BLaER1 treated with 17β-estradiol and CSF1 and Interleukin-3, amounts not matched to agents 10 nM and 100 nM (cell line): ENCODE results near the gene ITGA2.

ENCODE experiments used
- H3K27ac ChIP-seq, 11 experiments: shearing (Covaris generic); formaldehyde crosslinking; 2 replicates each; pipeline ENCODE4 v1.8.1; 2022
- H3K27me3 ChIP-seq, 11 experiments: shearing (Covaris generic); formaldehyde crosslinking; 2 replicates each; pipeline ENCODE4 v1.8.1; 2022
- H3K36me3 ChIP-seq, 11 experiments: shearing (Covaris generic); formaldehyde crosslinking; 2 replicates each; pipeline ENCODE4 v1.8.1; 2022
- H3K4me1 ChIP-seq, 10 experiments: shearing (Covaris generic); formaldehyde crosslinking; 2 replicates each; pipeline ENCODE4 v1.8.1; 2022
- H3K4me2 ChIP-seq, 11 experiments: shearing (Covaris generic); formaldehyde crosslinking; 2 replicates each; pipeline ENCODE4 v1.8.1; 2022
- H3K4me3 ChIP-seq, 10 experiments: shearing (Covaris generic); formaldehyde crosslinking; 2 replicates each; pipeline ENCODE4 v1.8.1; 2022
- H3K9ac ChIP-seq, 11 experiments: shearing (Covaris generic); formaldehyde crosslinking; 2 replicates each; pipeline ENCODE4 v1.8.1; 2022
- H3K9me3 ChIP-seq, 11 experiments: shearing (Covaris generic); formaldehyde crosslinking; replicated peaks in 1 of 11; 2 replicates each; pipeline ENCODE4 v1.8.1; 2022
- H4K20me1 ChIP-seq, 11 experiments: shearing (Covaris generic); formaldehyde crosslinking; 2 replicates each; pipeline ENCODE4 v1.8.1; 2022
- Cebpa-rat ChIP-seq, 11 experiments: shearing (Covaris generic); IDR thresholded peaks; 2 replicates each; pipeline ENCODE4 v1.8.1; 2022

The ITGA2 gene

DNA sequence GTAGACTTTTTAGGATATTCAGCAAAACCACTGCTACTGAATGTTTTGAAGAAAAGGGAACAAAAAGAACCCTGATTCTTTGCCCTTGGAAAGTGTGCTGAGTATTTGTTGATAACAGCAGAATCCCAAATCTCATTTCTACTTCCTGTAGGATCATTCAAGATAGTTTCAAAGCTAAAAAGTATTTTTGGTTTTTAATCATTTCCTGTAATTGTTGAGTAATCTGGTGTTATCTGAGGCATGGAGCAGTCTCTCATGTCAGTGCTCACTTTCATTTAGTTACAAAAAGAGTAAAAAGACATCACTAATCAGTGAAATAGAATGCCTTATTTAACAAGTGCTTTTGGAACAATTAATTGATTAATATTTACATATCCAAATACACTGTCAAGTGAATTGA lies 56.1 kb downstream of the ITGA2 start:
- Histone ChIP-seq H3K4me3 (no peak overlapping the region; a peak in 1 of 20 replicates), H3K4me1 (peaks cover 6 to 95% (median 42%) of the 10 kb centered on the region in 10 experiments; a peak in 16 of 20 replicates), H3K9me3 (no peaks in the 10 kb centered on the region), H3K4me2 (peak overlapping the region in 10 of 11 experiments; percentile 19 to 80 (median 56); a peak in 17 of 22 replicates), H3K27me3 (no peaks in the 10 kb centered on the region), H3K36me3 (no peaks in the 10 kb centered on the region), H3K9ac (peak overlapping the region in 1 of 11 experiments; percentile 26; a peak in 2 of 22 replicates), H4K20me1 (no peaks in the 10 kb centered on the region), H3K27ac (peak overlapping the region in 9 of 11 experiments; percentile 3 to 62 (median 25); a peak in 9 of 22 replicates)
- TF ChIP-seq Cebpa-rat (IDR thresholded peaks at IDR 0.05) = no peak

DNA sequence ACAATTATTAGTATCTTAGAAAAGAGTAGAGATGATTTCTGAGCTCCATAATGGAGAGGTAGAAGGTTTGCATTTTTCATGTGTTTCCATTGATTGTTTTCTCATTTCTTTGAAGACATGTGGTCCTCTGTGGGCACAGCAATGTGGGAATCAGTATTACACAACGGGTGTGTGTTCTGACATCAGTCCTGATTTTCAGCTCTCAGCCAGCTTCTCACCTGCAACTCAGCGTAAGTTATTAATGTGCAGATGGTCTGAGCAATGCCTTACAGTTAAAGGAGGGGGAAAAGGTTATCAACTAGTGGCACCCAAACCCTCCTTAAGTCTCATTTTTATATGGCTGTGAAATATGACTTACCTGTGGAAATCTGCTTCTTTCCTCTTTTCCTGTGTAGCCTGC lies 59.1 kb downstream of the ITGA2 start:
- Histone ChIP-seq H3K27me3 (no peaks in the 10 kb centered on the region), H3K4me1 (peaks cover 19 to 100% (median 55%) of the 10 kb centered on the region in 10 experiments), H3K4me2 (peak overlapping the region in 5 of 11 experiments; percentile 9 to 28 (median 16); a peak in 4 of 22 replicates), H3K9me3 (no peaks in the 10 kb centered on the region), H3K9ac (no peak overlapping the region), H3K36me3 (no peaks in the 10 kb centered on the region), H3K4me3 (no peak overlapping the region), H3K27ac (no peak overlapping the region), H4K20me1 (no peaks in the 10 kb centered on the region)
- TF ChIP-seq Cebpa-rat (IDR thresholded peaks at IDR 0.05) = no peak

DNA sequence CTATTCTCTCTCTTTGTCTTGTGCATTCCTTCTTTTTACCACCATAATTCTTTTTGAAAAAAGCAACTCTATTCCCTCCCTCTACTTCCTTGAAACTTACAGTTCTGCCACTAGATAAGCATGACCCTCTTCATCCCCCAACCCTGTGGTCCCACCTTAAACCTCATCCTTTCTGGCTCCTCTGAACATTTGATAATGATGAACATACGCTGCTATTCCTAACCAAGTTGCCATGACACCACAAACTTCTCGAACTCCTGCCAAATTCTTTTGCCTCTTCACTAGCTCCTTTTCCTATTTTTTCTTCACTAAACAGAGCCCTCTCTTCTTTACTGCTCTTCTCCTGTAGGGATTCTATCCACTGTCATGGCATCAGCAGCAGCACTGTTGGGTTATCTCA lies 63.3 kb downstream of the ITGA2 start:
- Histone ChIP-seq H4K20me1 (no peaks in the 10 kb centered on the region), H3K4me1 (peaks cover 17 to 71% (median 46%) of the 10 kb centered on the region in 10 experiments), H3K4me2 (peak overlapping the region; percentile 71 to 92 (median 80)), H3K27ac (peak overlapping the region in 10 of 11 experiments; percentile 27 to 86 (median 76); a peak in 19 of 22 replicates), H3K9ac (peak overlapping the region in 6 of 11 experiments; percentile 11 to 56 (median 39); a peak in 6 of 22 replicates), H3K4me3 (peak overlapping the region in 6 of 10 experiments; percentile 17 to 42 (median 22); a peak in 7 of 20 replicates), H3K27me3 (no peaks in the 10 kb centered on the region), H3K36me3 (no peaks in the 10 kb centered on the region), H3K9me3 (no peaks in the 10 kb centered on the region)
- TF ChIP-seq Cebpa-rat (IDR thresholded peaks at IDR 0.05) = no peak

DNA sequence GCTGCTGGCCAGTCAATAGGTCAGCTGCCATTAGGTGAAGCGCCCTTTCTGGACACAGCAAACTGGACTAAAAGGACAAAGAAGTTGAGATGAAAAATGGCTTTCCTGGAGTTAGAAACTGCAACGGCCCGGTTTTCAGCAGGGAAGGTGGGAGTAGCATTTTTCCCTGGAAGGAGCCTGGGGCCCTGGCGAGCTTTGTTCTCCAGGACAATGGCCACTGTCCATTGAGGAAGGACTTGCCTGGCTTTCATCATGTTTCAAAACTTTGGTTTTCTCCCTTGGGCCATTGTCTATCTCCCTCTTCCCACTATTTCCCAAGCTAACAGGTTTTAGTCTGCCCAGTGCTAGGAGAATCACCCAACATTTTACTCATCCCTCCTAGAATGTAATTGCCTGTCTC lies 64.2 kb downstream of the ITGA2 start:
- Histone ChIP-seq H3K27ac (peak overlapping the region in 10 of 11 experiments; percentile 50 to 86 (median 76); a peak in 20 of 22 replicates), H3K4me2 (peak overlapping the region; percentile 71 to 92 (median 80)), H3K4me1 (peaks cover 17 to 63% (median 42%) of the 10 kb centered on the region in 10 experiments), H3K36me3 (peaks cover 0 to 7% (median 0%) of the 10 kb centered on the region in 11 experiments; a peak in 1 of 22 replicates), H4K20me1 (no peaks in the 10 kb centered on the region), H3K4me3 (peak overlapping the region in 6 of 10 experiments; percentile 17 to 42 (median 22); a peak in 6 of 20 replicates), H3K9ac (peak overlapping the region in 7 of 11 experiments; percentile 23 to 56 (median 44); a peak in 8 of 22 replicates), H3K9me3 (no peaks in the 10 kb centered on the region), H3K27me3 (no peaks in the 10 kb centered on the region)
- TF ChIP-seq Cebpa-rat (IDR thresholded peaks at IDR 0.05) = no peak

GRCh38 chr5:53055365-53055764 lies 66.2 kb downstream of the ITGA2 start:
- Histone ChIP-seq H3K9ac (no peak overlapping the region), H3K4me3 (no peak overlapping the region), H3K9me3 (no peaks in the 10 kb centered on the region), H3K27me3 (no peaks in the 10 kb centered on the region), H3K4me1 (peaks cover 17 to 43% (median 32%) of the 10 kb centered on the region in 10 experiments), H4K20me1 (no peaks in the 10 kb centered on the region), H3K27ac (no peak overlapping the region), H3K4me2 (0 out of 22 replicates have a peak overlapping the region, but pooled peaks of 1 of the 11 experiments have one; percentile 2), H3K36me3 (peaks cover 0 to 16% (median 0%) of the 10 kb centered on the region in 11 experiments; a peak in 1 of 22 replicates)
- TF ChIP-seq Cebpa-rat (IDR thresholded peaks at IDR 0.05) = no peak

GRCh38 chr5:53059281-53059680 lies 70.1 kb downstream of the ITGA2 start:
- no peak for TF ChIP-seq Cebpa-rat (IDR thresholded peaks at IDR 0.05)
- H3K9me3 ChIP-seq = no peaks in the 10 kb centered on the region
- no peaks in the 10 kb centered on the region for H3K27me3 ChIP-seq
- no peaks in the 10 kb centered on the region for H4K20me1 ChIP-seq
- no peak overlapping the region for H3K4me2 ChIP-seq
- H3K36me3 ChIP-seq = peaks cover 0 to 24% (median 0%) of the 10 kb centered on the region in 11 experiments; a peak in 2 of 22 replicates
- H3K4me1 ChIP-seq = peaks cover 0 to 6% (median 3%) of the 10 kb centered on the region in 10 experiments; a peak in 7 of 20 replicates
- no peak overlapping the region for H3K27ac ChIP-seq
- H3K4me3 ChIP-seq = no peak overlapping the region
- H3K9ac ChIP-seq = no peak overlapping the region

DNA sequence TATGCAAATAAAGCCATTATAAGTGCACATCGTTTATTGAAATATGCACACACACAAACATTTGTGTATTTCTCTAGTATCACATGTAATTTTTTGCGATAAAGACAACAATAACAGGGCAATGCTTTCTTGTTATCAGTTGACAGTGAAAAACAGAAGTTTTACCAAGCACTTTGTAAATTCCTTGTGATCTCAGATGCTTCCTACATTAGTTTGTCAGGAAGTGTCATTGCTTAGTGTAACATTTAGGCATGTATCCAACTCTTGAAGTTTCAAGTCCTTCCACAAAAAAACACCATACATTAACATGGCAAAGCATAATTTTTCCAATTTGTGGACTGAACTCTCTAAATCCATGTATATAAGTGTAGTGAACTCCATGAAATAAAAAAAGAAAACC lies 74.0 kb downstream of the ITGA2 start:
- no peak for TF ChIP-seq Cebpa-rat (IDR thresholded peaks at IDR 0.05)
- Histone ChIP-seq H3K9me3 (no peaks in the 10 kb centered on the region), H3K4me3 (no peak overlapping the region), H3K4me2 (peak overlapping the region in 1 of 11 experiments; percentile 30; a peak in 1 of 22 replicates), H4K20me1 (no peaks in the 10 kb centered on the region), H3K36me3 (peaks cover 0 to 19% (median 0%) of the 10 kb centered on the region in 11 experiments; a peak in 2 of 22 replicates), H3K27ac (no peak overlapping the region), H3K9ac (no peak overlapping the region), H3K27me3 (no peaks in the 10 kb centered on the region), H3K4me1 (peaks cover 0 to 6% (median 0%) of the 10 kb centered on the region in 10 experiments; a peak in 5 of 20 replicates)

GRCh38 chr5:53063791-53064190 lies 74.6 kb downstream of the ITGA2 start:
- H3K4me3 ChIP-seq = no peak overlapping the region
- H3K27ac ChIP-seq = no peak overlapping the region
- H4K20me1 ChIP-seq = no peaks in the 10 kb centered on the region
- no peaks in the 10 kb centered on the region for H3K27me3 ChIP-seq
- peaks cover 0 to 13% (median 0%) of the 10 kb centered on the region in 11 experiments; a peak in 2 of 22 replicates for H3K36me3 ChIP-seq
- no peaks in the 10 kb centered on the region for H3K9me3 ChIP-seq
- no peak overlapping the region for H3K9ac ChIP-seq
- no peak for TF ChIP-seq Cebpa-rat (IDR thresholded peaks at IDR 0.05)
- no peak overlapping the region for H3K4me2 ChIP-seq
- H3K4me1 ChIP-seq = peaks cover 0 to 6% (median 0%) of the 10 kb centered on the region in 10 experiments; a peak in 5 of 20 replicates

GRCh38 chr5:53066088-53066487 lies 76.9 kb downstream of the ITGA2 start:
- no peak overlapping the region for H3K4me3 ChIP-seq
- H3K27me3 ChIP-seq = no peaks in the 10 kb centered on the region
- H3K4me1 ChIP-seq = peaks cover 0 to 6% (median 0%) of the 10 kb centered on the region in 10 experiments; a peak in 5 of 20 replicates
- no peaks in the 10 kb centered on the region for H4K20me1 ChIP-seq
- no peaks in the 10 kb centered on the region for H3K9me3 ChIP-seq
- no peak overlapping the region for H3K9ac ChIP-seq
- no peak overlapping the region for H3K4me2 ChIP-seq
- no peak overlapping the region for H3K27ac ChIP-seq
- peaks cover 0 to 1% (median 0%) of the 10 kb centered on the region in 11 experiments; a peak in 2 of 22 replicates for H3K36me3 ChIP-seq
- no peak for TF ChIP-seq Cebpa-rat (IDR thresholded peaks at IDR 0.05)
